Stomach (tissue), 4 donors: ENCODE measurements around the gene MUC21.
"Not testable (repeated sequence)": the region's sequence is repeated elsewhere in the genome, so short reads cannot be mapped to it uniquely, and the experiment has no call there.

Experiments used
- CTCF ChIP-seq, 7 experiments: fragments of 450-650 bp in 4 of 7; fragments of 200-600 bp in 3 of 7; sonication (generic) in 3 of 7; IDR thresholded peaks; one replicate each; pipeline ENCODE4 v1.5.1; 2016 to 2019; ENCODE audit warnings: antibody characterized with exemption in 7 of 7, control low read depth in 2 of 7, mild to moderate bottlenecking in 1 of 7
- EP300 ChIP-seq: sonication (generic); formaldehyde crosslinking; IDR thresholded peaks from one replicate; pipeline ENCODE4 v1.6.1; 2017; ENCODE audit warnings: antibody characterized with exemption
- POLR2A ChIP-seq, 4 donors: fragments of 450-650 bp; IDR thresholded peaks; one replicate each; pipeline ENCODE4 v1.6.1; 2016; ENCODE audit warnings: antibody characterized with exemption in 4 of 4, control low read depth in 2 of 4, mild to moderate bottlenecking in 1 of 4, moderate library complexity in 1 of 4
- POLR2AphosphoS5 ChIP-seq, 3 donors: sonication (generic); formaldehyde crosslinking; IDR thresholded peaks; one replicate each; pipeline ENCODE4 v1.6.1; 2016; ENCODE audit warnings: antibody characterized with exemption in 3 of 3

DNA sequence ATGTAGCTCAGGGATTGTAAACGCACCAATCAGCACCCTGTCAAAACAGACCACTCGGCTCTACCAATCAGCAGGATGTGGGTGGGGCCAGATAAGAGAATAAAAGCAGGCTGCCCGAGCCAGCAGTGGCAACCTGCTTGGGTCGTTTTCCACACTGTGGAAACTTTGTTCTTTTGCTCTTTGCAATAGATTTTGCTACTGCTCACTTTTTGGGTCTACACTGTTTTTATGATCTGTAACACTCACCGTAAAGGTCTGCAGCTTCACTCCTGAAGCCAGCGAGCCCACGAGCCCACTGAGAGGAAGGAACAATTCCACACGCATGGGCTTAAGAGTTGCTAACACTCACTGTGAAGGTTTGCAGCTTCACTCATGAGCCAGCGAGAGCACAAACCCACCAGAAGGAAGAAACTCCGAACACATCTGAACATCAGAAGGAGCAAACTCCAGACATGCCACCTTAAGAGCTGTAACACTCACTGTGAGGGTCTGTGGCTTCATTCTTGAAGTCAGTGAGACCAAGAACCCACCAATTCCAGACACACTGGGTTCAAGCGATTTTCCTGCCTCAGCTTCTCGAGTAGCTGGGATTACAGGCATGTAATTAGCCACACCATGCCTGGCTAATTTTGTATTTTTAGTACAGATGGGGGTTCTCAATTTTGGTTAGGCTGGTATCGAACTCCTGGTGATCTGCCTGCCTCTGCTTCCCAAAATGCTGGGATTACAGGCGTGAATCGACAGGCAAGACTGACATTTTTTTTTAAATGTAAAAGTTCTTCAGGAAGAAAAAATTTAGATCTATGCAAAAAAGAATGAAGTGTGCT, 38.4 kb downstream of the MUC21 start:
- TF ChIP-seq CTCF (IDR thresholded peaks at IDR 0.05); POLR2A (IDR thresholded peaks at IDR 0.05); EP300; POLR2AphosphoS5 (IDR thresholded peaks at IDR 0.05): not testable (repeated sequence)
